ENCODE measurements around the gene HIP1.

Gene HIP1

GRCh38 chr7:75590373-75591005 lies 148.3 kb downstream of the HIP1 start:
- TF ChIP-seq EZH2phosphoT487 (conservative IDR thresholded peaks at IDR 0.05; ENCODE audit: low read length): no peak
- TF ChIP-seq, protein P1, sequence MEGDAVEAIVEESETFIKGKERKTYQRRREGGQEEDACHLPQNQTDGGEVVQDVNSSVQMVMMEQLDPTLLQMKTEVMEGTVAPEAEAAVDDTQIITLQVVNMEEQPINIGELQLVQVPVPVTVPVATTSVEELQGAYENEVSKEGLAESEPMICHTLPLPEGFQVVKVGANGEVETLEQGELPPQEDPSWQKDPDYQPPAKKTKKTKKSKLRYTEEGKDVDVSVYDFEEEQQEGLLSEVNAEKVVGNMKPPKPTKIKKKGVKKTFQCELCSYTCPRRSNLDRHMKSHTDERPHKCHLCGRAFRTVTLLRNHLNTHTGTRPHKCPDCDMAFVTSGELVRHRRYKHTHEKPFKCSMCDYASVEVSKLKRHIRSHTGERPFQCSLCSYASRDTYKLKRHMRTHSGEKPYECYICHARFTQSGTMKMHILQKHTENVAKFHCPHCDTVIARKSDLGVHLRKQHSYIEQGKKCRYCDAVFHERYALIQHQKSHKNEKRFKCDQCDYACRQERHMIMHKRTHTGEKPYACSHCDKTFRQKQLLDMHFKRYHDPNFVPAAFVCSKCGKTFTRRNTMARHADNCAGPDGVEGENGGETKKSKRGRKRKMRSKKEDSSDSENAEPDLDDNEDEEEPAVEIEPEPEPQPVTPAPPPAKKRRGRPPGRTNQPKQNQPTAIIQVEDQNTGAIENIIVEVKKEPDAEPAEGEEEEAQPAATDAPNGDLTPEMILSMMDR (IDR thresholded peaks at IDR 0.05; ENCODE audit: insufficient read depth, low read length, poor library complexity, severe bottlenecking): no peak
- no peak overlapping the region for H3K9ac ChIP-seq (ENCODE audit: low read length)
- no peaks in the 10 kb centered on the region for H3K36me3 ChIP-seq (ENCODE audit: low read length)
- no peaks in the 10 kb centered on the region for H3K27me3 ChIP-seq (ENCODE audit: low read length)
- H3K9me2 ChIP-seq (replicated peaks; ENCODE audit: insufficient read depth, low read length): no peaks in the 10 kb centered on the region
- H3K4me2 ChIP-seq (ENCODE audit: low read depth, low read length, poor library complexity, severe bottlenecking): no peak overlapping the region
- H4K20me1 ChIP-seq (ENCODE audit: low read depth, low read length): no peaks in the 10 kb centered on the region
- no peak overlapping the region for H2AFZ ChIP-seq (ENCODE audit: low read depth, low read length, severe bottlenecking)
- H3K9me3 ChIP-seq (ENCODE audit: insufficient read depth, low read length): no peaks in the 10 kb centered on the region
- H3F3A ChIP-seq (ENCODE audit: insufficient read depth): no peaks in the 10 kb centered on the region
- H3K79me2 ChIP-seq (ENCODE audit: insufficient read depth, low read length): no peaks in the 10 kb centered on the region
- H3K27ac ChIP-seq (ENCODE audit: low read depth, low read length): no peak overlapping the region
- no peak overlapping the region for H3K4me3 ChIP-seq (ENCODE audit: insufficient read depth, low read length, poor library complexity, severe bottlenecking)

- Histone ChIP-seq H3K4me2 (ENCODE audit: low read depth, low read length, poor library complexity, severe bottlenecking) (no peak overlapping the region), H3K4me3 (ENCODE audit: insufficient read depth, low read length, poor library complexity, severe bottlenecking) (no peak overlapping the region), H2AFZ (ENCODE audit: low read depth, low read length, severe bottlenecking) (no peak overlapping the region), H4K20me1 (ENCODE audit: low read depth, low read length) (no peaks in the 10 kb centered on the region), H3K27ac (ENCODE audit: low read depth, low read length) (no peak overlapping the region), H3K27me3 (ENCODE audit: low read length) (no peaks in the 10 kb centered on the region), H3K9me2 (replicated peaks; ENCODE audit: insufficient read depth, low read length) (no peaks in the 10 kb centered on the region), H3K9me3 (ENCODE audit: insufficient read depth, low read length) (no peaks in the 10 kb centered on the region), H3F3A (ENCODE audit: insufficient read depth) (no peaks in the 10 kb centered on the region), H3K36me3 (ENCODE audit: low read length) (no peaks in the 10 kb centered on the region), H3K9ac (ENCODE audit: low read length) (no peak overlapping the region), H3K79me2 (ENCODE audit: insufficient read depth, low read length) (no peaks in the 10 kb centered on the region)
- TF ChIP-seq, protein P1 (IDR thresholded peaks at IDR 0.05; ENCODE audit: insufficient read depth, low read length, poor library complexity, severe bottlenecking): no peak
Observed at GRCh38 chr7:75584354-75584753, 154.4 kb downstream of the HIP1 start.

DNA sequence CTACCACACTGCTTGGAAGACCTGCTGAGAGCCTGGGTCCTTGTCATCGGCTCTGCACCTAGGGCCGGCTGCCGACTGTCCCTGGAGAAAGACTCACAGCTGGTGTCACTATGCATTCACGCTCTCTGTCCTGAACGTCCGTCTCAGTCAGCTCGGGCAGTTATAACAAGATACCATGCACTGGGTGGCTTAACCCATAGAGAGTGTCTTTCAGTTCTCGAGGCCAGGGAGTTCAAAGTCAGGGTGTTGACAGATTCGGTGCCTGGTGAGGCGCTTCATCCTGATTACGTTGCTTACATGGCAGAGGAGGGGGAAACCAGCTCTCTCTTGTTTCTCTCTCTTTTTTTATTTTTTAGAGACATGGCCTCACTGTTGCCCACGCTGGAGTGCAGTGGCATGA lies 155.5 kb downstream of the HIP1 start:
- no peaks in the 10 kb centered on the region for H3K27me3 ChIP-seq (ENCODE audit: low read length)
- no peak overlapping the region for H3K4me3 ChIP-seq (ENCODE audit: insufficient read depth, low read length, poor library complexity, severe bottlenecking)
- H3K4me2 ChIP-seq (ENCODE audit: low read depth, low read length, poor library complexity, severe bottlenecking): no peak overlapping the region
- H3F3A ChIP-seq (ENCODE audit: insufficient read depth): no peaks in the 10 kb centered on the region
- TF ChIP-seq, protein P1 (IDR thresholded peaks at IDR 0.05; ENCODE audit: insufficient read depth, low read length, poor library complexity, severe bottlenecking): no peak
- TF ChIP-seq EZH2phosphoT487 (conservative IDR thresholded peaks at IDR 0.05; ENCODE audit: low read length): no peak
- H3K9ac ChIP-seq (ENCODE audit: low read length): no peak overlapping the region
- H4K20me1 ChIP-seq (ENCODE audit: low read depth, low read length): no peaks in the 10 kb centered on the region
- H3K27ac ChIP-seq (ENCODE audit: low read depth, low read length): no peak overlapping the region
- H3K36me3 ChIP-seq (ENCODE audit: low read length): no peaks in the 10 kb centered on the region
- H3K9me2 ChIP-seq (replicated peaks; ENCODE audit: insufficient read depth, low read length): no peaks in the 10 kb centered on the region
- H2AFZ ChIP-seq (ENCODE audit: low read depth, low read length, severe bottlenecking): no peak overlapping the region
- H3K79me2 ChIP-seq (ENCODE audit: insufficient read depth, low read length): no peaks in the 10 kb centered on the region
- no peaks in the 10 kb centered on the region for H3K9me3 ChIP-seq (ENCODE audit: insufficient read depth, low read length)

Data from SU-DHL-6 (cell line).